Activated T-helper 2 cell treated with anti-CD3 and anti-CD28 coated beads, Interferon-gamma antibody, Interleukin-2, Interleukin-4, amounts not matched to agents 10 μg/mL and 5 μg/mL and 100 μg/mL, durations not matched to agents 14 hours and 24 hours and 36 hours (primary cell): ENCODE results near the gene MED12L. TPM values are rescaled to one million over a fixed set of nuclear protein-coding genes. Genes with fewer than 3 reads are reported as not detected.

Experiments used
- DNase-seq: peaks from one replicate; pipeline ENCODE4 v3.0.0; 2021; ENCODE audit warnings: low spot score
- H3K27ac Mint-ChIP-seq: one replicate; pipeline ENCODE4 v1.8.0; 2021; ENCODE audit warnings: mixed read lengths
- H3K27me3 Mint-ChIP-seq: one replicate; pipeline ENCODE4 v1.8.0; 2021; ENCODE audit warnings: low read depth, mixed read lengths
- H3K36me3 Mint-ChIP-seq: one replicate; pipeline ENCODE4 v1.8.0; 2021; ENCODE audit warnings: low read depth, mixed read lengths
- H3K4me1 Mint-ChIP-seq: one replicate; pipeline ENCODE4 v1.8.0; 2021; ENCODE audit warnings: low read depth, mixed read lengths
- H3K4me3 Mint-ChIP-seq: one replicate; pipeline ENCODE4 v1.8.0; 2021; ENCODE audit warnings: low read depth, mild to moderate bottlenecking, moderate library complexity, mixed read lengths
- H3K9me3 Mint-ChIP-seq: one replicate; pipeline ENCODE4 v1.8.0; 2021; ENCODE audit warnings: mixed read lengths
- intact Hi-C: fragments of 100-400 bp; cut with micrococcal nuclease; formaldehyde crosslinking; loops from one replicate; pipeline ENCODE4 v1.15.1; 2023
- total RNA-seq: library from RNA; stranded (reverse); gene quantifications from 2 replicates; pipeline ENCODE4 v1.2.3, GENCODE V29; 2022

Gene MED12L
- total RNA-seq, 1 donor from 2014 or later: 8.7 TPM

GRCh38 chr3:151351219-151351618 is 265.8 kb downstream of the MED12L start:
- H3K9me3 Mint-ChIP-seq: no peaks in the 10 kb centered on the region
- intact Hi-C loops: no loop called here
- no peaks in the 10 kb centered on the region for H3K36me3 Mint-ChIP-seq
- H3K4me3 Mint-ChIP-seq: no peak overlapping the region
- peaks cover 16% of the 10 kb centered on the region for H3K27me3 Mint-ChIP-seq
- no peak for DNase-seq
- H3K27ac Mint-ChIP-seq: no peak overlapping the region
- H3K4me1 Mint-ChIP-seq: peaks cover 24% of the 10 kb centered on the region

GRCh38 chr3:151351648-151352047 is 266.2 kb downstream of the MED12L start:
- no peak overlapping the region for H3K4me3 Mint-ChIP-seq
- H3K36me3 Mint-ChIP-seq: no peaks in the 10 kb centered on the region
- no peaks in the 10 kb centered on the region for H3K9me3 Mint-ChIP-seq
- peaks cover 12% of the 10 kb centered on the region for H3K27me3 Mint-ChIP-seq
- DNase-seq: no peak
- H3K4me1 Mint-ChIP-seq: peaks cover 21% of the 10 kb centered on the region
- intact Hi-C loops: no loop called here
- no peak overlapping the region for H3K27ac Mint-ChIP-seq

- no peak overlapping the region for H3K27ac Mint-ChIP-seq
- H3K4me1 Mint-ChIP-seq: peaks cover 5% of the 10 kb centered on the region
- intact Hi-C loops: no loop called here
- H3K36me3 Mint-ChIP-seq: no peaks in the 10 kb centered on the region
- no peaks in the 10 kb centered on the region for H3K9me3 Mint-ChIP-seq
- H3K27me3 Mint-ChIP-seq: no peaks in the 10 kb centered on the region
- H3K4me3 Mint-ChIP-seq: no peak overlapping the region
- DNase-seq: no peak
Observed at GRCh38 chr3:151356794-151357462, 271.5 kb downstream of the MED12L start.

- H3K4me1 Mint-ChIP-seq: peaks cover under 1% of the 10 kb centered on the region
- H3K36me3 Mint-ChIP-seq: no peaks in the 10 kb centered on the region
- no peaks in the 10 kb centered on the region for H3K27me3 Mint-ChIP-seq
- H3K4me3 Mint-ChIP-seq: no peak overlapping the region
- intact Hi-C loops: no loop called here
- no peaks in the 10 kb centered on the region for H3K9me3 Mint-ChIP-seq
- no peak for DNase-seq
- H3K27ac Mint-ChIP-seq: no peak overlapping the region
Observed at GRCh38 chr3:151357463-151357850, 272.0 kb downstream of the MED12L start.

- no peak for DNase-seq
- no peak overlapping the region for H3K27ac Mint-ChIP-seq
Observed at GRCh38 chr3:151362751-151363174, 277.3 kb downstream of the MED12L start.

GRCh38 chr3:151366993-151367392 is 281.5 kb downstream of the MED12L start:
- intact Hi-C loops: no loop called here
- no peak for DNase-seq
- H3K4me3 Mint-ChIP-seq: no peak overlapping the region
- no peak overlapping the region for H3K27ac Mint-ChIP-seq
- H3K27me3 Mint-ChIP-seq: no peaks in the 10 kb centered on the region
- H3K36me3 Mint-ChIP-seq: no peaks in the 10 kb centered on the region
- no peaks in the 10 kb centered on the region for H3K9me3 Mint-ChIP-seq
- peaks cover 1% of the 10 kb centered on the region for H3K4me1 Mint-ChIP-seq

More at GRCh38 chr3:151362751-151363174, 277.3 kb downstream of the MED12L start:
- H3K4me3 Mint-ChIP-seq: no peak overlapping the region
- H3K36me3 Mint-ChIP-seq: no peaks in the 10 kb centered on the region
- H3K4me1 Mint-ChIP-seq: peaks cover 1% of the 10 kb centered on the region
- intact Hi-C loops: no loop called here
- H3K27me3 Mint-ChIP-seq: no peaks in the 10 kb centered on the region
- H3K9me3 Mint-ChIP-seq: no peaks in the 10 kb centered on the region

GRCh38 chr3:151367448-151367847 is 282.0 kb downstream of the MED12L start:
- Mint-ChIP-seq H3K9me3 (no peaks in the 10 kb centered on the region), H3K36me3 (no peaks in the 10 kb centered on the region), H3K27me3 (no peaks in the 10 kb centered on the region), H3K4me3 (no peak overlapping the region), H3K27ac (no peak overlapping the region), H3K4me1 (peaks cover 1% of the 10 kb centered on the region)
- intact Hi-C loops: no loop called here
- no peak for DNase-seq

- Mint-ChIP-seq H3K9me3 (no peaks in the 10 kb centered on the region), H3K4me3 (no peak overlapping the region), H3K4me1 (no peaks in the 10 kb centered on the region), H3K27ac (no peak overlapping the region), H3K27me3 (no peaks in the 10 kb centered on the region), H3K36me3 (no peaks in the 10 kb centered on the region)
- intact Hi-C loops: no loop called here
- DNase-seq: no peak
Observed at GRCh38 chr3:151371526-151371925, 286.1 kb downstream of the MED12L start.

GRCh38 chr3:151372063-151372820 is 286.8 kb downstream of the MED12L start:
- no peak for DNase-seq
- Mint-ChIP-seq H3K4me3 (no peak overlapping the region), H3K27ac (no peak overlapping the region), H3K36me3 (no peaks in the 10 kb centered on the region), H3K9me3 (no peaks in the 10 kb centered on the region), H3K27me3 (no peaks in the 10 kb centered on the region), H3K4me1 (no peaks in the 10 kb centered on the region)
- intact Hi-C loops: no loop called here

- DNase-seq: no peak
- Mint-ChIP-seq H3K4me1 (no peaks in the 10 kb centered on the region), H3K27me3 (no peaks in the 10 kb centered on the region), H3K36me3 (no peaks in the 10 kb centered on the region), H3K9me3 (no peaks in the 10 kb centered on the region), H3K27ac (no peak overlapping the region), H3K4me3 (no peak overlapping the region)
- intact Hi-C loops: loop anchor here (2.0 kb wide), 1 partner anchor 77 kb away; no protein-coding TSS in a partner anchor
Observed at GRCh38 chr3:151377768-151378385, 292.4 kb downstream of the MED12L start.

- no peaks in the 10 kb centered on the region for H3K27me3 Mint-ChIP-seq
- no peak overlapping the region for H3K4me3 Mint-ChIP-seq
- H3K36me3 Mint-ChIP-seq: no peaks in the 10 kb centered on the region
- intact Hi-C loops: loop anchor here (2.0 kb wide), 1 partner anchor 78 kb away; no protein-coding TSS in a partner anchor
- no peak for DNase-seq
- H3K4me1 Mint-ChIP-seq: peaks cover 2% of the 10 kb centered on the region
- H3K27ac Mint-ChIP-seq: no peak overlapping the region
- no peaks in the 10 kb centered on the region for H3K9me3 Mint-ChIP-seq
Observed at GRCh38 chr3:151379083-151379734, 293.7 kb downstream of the MED12L start.

- no peaks in the 10 kb centered on the region for H3K27me3 Mint-ChIP-seq
Observed at GRCh38 chr3:151382671-151383070, 297.2 kb downstream of the MED12L start.

More at GRCh38 chr3:151382671-151383070, 297.2 kb downstream of the MED12L start:
- DNase-seq: no peak
- H3K9me3 Mint-ChIP-seq: no peaks in the 10 kb centered on the region
- H3K36me3 Mint-ChIP-seq: no peaks in the 10 kb centered on the region
- H3K4me3 Mint-ChIP-seq: no peak overlapping the region
- intact Hi-C loops: no loop called here
- no peak overlapping the region for H3K27ac Mint-ChIP-seq
- H3K4me1 Mint-ChIP-seq: peaks cover 5% of the 10 kb centered on the region
